Inflammatory macrophage treated with lipopolysaccharide for 4 hours (primary cell): ENCODE data around the gene CDC25B.
"Not testable (repeated sequence)": the region's sequence is repeated elsewhere in the genome, so short reads cannot be mapped to it uniquely, and the experiment has no call there.

ENCODE experiments used
- DNase-seq: peaks from one replicate; pipeline ENCODE4 v3.0.0-alpha.2; 2020

CDC25B gene

DNA sequence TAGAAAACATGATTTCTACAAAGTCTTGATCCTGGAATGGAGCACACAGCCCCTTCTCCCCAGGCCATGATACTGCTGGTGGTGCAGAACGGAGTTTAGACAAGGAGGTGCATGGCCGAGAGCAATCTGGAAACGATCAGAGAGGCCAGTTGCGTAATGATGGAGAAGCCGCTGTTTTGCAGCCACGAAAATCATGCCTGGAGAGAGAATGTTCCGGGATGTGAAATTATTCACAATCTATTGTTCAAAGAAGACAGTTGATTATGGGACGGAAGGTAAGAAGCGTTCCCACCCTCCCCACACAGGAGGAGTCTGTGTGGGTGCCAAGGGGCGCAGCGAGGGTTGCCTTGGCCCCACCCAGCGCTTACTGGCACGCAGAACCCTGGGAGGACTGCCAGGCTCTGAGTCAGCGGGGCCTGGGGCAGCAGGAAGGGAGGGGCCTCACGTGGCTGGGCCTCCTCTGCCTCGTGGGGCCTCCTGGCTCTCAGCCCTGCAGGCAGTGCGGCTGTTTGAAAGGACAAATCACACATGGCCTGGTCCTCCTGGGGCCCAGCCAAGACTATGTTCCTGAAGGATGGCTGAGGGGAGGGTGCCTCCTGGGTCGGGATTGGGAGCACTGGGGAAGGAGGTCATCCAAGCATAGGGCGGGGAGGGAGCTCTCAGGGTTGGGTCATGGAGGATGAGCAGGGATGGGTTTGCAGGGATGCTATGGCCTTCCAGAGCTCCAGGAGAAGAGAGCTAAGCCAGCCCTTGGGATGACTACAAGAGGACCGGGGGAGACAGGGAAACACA, 15.6 kb downstream of the CDC25B start:
- peak; percentile 94 for DNase-seq

- DNase-seq: no peak
Observed at GRCh38 chr20:3812259-3812681, 16.2 kb downstream of the CDC25B start.

DNA sequence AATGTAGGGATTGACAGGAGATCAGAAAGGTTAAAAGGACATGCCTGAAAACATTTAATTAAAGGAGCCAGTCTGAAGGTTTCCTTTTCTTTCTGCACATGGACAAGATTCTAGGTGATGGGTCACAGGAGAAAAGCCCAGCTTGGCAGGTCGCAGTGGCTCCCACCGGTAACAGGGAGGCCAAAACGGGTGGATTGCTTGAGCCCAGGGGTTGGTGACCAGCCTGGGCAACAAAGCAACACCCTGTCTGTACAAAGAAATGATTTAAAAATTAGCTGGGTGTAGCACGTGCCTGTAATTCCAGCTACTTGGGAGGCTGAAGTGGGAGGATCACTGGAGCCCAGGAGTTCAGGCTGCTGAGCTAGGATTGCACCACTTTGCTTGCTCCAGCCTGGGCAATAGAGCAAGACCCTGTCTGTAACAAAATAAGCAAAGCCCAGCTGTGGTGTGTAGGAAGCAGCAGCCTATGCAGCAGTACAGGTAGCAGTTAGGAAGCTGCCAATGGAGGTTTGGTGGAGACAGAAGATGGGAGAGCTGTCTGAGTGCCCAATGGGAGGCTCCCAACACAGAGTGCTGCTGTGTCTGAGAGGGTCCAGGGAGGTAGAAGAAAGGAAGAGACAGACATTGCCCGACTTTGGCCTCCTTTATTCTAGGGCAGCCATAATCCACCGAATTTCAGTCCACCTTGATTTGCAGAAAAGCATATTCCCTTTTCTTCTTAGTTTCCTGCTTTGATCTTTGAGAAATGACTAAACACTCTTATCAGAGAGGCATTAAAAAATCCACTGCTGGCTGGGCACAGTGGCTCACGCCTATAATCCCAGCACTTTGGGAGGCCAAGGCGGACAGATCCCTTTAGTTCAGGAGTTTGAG, 17.1 kb downstream of the CDC25B start:
- DNase-seq: no peak

DNA sequence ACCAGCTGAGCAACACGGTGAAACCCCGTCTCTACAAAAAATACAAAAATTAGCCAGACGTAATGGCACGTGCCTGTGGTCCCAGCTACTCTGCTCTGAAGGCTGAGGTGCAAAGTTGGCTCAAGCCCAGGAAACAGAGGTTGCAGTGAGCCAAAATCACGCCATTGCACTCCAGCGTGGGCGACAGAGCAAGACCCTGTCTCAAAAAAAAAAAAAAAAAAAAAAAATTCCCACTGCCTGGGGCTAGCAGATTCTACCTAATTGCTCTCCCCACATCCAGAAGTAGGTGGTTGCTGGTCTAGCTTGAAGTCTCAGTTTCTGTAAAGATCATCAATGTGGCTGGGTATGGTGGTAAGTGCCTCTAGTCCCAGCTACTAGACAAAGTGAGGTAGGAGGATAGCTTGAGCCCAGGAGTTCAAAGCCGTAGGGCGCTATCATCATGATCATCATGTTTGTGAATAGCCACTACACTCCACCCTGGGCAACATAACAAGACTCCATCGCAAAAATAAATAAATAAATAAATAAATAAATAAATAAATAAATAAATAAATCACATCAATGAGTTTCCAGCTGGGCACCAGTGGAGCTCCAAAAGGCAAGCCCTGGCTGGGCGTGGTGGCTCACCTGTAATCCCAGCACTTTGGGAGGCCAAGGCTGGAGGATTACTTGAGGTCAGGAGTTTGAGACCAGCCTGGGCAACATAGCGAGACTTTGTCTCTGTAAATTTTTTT, 17.9 kb downstream of the CDC25B start:
- DNase-seq: no peak

GRCh38 chr20:3814928-3815495, 18.9 kb downstream of the CDC25B start:
- DNase-seq: no peak

GRCh38 chr20:3815703-3816315, 19.7 kb downstream of the CDC25B start:
- no peak for DNase-seq

- DNase-seq: peak; percentile 78
Observed at GRCh38 chr20:3818155-3819151, 22.3 kb downstream of the CDC25B start.

DNA sequence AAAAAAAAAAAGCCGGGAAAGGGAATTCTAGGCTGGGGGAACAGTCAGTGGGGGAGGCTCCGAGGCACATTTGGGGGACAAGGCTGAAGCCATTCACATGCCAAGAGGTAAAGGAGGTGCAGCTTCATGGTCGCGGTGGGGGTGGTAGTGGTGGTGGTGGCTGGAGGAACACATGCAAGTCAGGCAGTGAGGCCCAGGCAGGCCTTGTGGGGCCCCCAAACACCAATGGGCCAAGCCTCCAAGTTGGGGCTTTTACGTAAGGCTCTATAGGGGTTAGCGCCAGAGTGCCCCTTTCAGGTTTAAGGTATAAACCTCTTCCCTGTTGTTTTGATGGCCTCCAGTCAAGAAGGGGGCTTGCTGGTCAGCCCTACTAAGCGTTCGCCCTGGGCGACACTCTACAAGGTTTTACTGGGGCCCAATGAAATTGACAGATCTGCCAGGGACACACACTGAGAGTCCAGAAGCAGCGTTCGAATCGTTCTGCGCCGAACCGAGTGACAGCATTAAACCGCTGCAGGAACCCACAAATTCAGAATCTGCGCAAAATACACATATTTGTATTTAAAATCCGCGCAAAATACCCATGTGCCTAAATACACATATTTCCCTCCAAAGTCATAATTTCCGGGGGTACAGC, 23.4 kb downstream of the CDC25B start:
- no peak for DNase-seq

DNA sequence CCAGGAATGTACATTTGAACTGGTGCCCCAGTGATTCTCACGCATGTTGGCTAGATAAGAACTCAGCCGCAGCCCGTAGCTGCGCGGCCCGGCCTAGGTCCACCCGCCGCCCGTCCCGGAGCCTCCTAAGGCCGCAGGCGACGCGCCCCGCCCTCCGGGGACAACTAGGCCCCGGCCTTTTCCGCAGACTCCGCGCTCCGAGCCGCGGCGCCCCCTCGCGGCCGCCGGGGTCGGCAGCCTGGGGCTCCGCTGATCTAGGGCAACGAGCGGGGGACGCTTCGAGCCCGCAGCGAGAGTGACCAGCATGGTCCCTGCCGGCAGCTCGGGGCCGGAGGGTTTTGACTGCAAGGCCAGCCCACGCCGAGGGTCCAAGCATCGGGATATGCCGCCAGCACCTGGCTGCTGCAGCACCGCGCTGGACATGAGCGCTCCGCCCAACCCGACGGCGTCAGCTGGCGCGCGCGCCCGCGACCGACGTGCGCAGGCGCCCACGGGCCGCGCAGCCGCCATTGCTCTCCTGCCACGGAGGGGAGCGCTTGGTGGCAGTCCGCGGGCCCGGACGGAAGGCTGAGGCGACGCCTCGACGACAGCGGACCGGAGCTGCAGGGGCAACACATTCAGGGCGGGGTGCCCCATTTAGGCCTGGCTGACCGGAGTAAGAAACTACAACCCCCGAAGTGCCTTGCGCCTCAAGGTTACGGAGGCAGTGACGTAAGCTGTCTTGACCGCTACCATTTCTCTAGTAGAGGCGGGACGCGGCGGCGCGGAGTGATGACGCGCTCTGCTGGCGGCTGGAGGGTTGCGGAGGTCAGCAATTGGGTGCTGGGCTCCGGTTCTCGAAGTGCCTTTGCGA, 24.2 kb downstream of the CDC25B start, which contains the start of gene AP5S1:
Gene AP5S1, plus strand, starts transcription at position 500 of the 853 bp plus-strand sequence. CDS start 1,571 bp downstream, outside the sequence.
- DNase-seq: peak; percentile 98

DNA sequence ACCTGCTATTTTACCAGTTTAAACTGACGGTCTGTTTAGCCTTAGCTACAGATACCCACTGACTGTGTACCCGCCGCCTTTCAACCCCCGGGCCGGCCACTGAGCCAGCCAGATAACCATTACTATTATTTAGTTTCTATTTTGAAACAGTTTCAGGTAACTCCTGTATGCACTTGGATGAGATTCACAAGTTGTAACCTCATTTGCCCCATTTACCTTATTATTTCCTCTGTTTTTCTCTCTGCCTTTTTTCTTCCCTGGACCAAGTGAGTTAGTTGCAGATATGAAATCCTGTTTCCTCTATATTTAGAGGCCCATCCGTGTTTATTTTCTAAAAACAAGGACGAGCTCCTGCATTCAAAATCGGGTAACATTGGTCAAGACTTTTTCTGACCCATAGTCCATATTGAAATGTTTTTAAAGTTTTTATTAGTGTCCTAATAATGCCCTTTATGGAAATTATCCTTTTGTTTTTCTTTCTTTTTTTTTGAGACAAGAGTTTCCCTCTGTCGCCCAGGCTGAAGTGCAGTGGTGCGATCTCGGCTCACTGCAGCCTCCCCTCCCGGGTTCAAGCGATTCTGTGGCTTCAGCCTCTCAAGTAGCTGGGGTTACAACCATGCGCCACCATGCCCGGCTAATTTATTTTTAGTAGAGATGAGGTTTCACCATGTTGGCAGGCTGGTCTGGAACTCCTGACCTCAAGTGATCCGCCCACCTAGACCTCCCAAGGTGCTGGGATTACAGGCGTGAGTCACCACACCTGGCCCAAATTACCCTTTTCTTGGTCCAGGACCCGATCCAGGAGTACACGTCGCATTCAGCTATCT, 25.0 kb downstream of the CDC25B start:
- no peak for DNase-seq

DNA sequence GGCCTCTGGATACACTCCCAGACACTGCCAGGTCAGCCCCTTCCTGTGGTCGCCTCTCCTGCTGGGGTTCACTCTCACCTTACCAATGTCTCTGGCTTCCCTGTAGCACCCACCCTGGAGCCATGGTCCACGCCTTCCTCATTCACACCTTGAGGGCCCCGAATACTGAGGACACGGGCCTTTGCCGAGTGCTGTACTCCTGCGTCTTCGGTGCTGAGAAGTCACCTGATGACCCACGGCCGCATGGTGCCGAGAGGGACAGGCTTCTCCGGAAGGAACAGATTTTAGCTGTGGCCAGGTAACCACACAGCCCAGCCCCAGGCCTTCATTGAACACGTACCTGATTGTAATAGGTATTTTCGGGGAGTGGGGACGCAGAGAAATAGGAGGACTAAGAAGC, 25.9 kb downstream of the CDC25B start:
- DNase-seq: no peak

DNA sequence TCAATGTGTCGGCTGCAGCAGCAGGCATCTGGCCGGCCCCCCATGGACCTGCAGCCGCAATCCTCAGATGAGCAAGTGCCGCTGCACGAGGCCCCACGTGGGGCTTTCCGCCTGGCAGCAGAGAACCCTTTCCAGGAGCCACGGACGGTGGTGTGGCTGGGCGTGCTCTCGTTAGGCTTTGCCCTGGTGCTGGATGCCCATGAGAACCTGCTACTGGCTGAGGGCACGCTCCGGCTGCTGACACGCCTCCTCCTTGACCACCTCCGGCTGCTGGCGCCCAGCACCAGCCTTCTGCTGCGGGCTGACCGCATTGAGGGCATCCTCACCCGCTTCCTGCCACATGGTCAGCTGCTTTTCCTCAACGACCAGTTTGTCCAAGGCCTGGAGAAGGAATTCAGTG, 27.8 kb downstream of the CDC25B start:
- DNase-seq: no peak

GRCh38 chr20:3825526-3825925, 29.4 kb downstream of the CDC25B start:
- DNase-seq: no peak

DNA sequence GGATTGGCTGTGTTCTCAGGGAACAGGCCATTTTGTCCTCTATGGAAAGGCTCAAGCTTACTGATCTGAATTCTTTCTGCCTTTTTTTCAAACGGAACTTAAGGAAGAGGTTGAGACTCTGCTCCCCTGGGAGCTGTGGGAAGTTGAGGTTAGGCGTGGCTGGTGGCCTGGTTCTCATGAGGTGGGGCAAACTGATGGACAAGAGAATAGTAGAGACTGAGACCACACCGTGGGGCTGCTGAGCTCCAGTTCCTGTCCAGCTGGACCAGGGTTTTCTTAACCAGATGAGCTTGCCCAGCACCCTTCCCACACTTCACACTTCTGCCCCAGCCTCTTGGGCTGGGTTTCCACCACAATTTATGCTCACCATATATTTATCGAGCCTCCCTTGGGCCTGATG, 30.3 kb downstream of the CDC25B start:
- no peak for DNase-seq

- DNase-seq: no peak
Observed at GRCh38 chr20:3828798-3829197, 32.7 kb downstream of the CDC25B start.

DNA sequence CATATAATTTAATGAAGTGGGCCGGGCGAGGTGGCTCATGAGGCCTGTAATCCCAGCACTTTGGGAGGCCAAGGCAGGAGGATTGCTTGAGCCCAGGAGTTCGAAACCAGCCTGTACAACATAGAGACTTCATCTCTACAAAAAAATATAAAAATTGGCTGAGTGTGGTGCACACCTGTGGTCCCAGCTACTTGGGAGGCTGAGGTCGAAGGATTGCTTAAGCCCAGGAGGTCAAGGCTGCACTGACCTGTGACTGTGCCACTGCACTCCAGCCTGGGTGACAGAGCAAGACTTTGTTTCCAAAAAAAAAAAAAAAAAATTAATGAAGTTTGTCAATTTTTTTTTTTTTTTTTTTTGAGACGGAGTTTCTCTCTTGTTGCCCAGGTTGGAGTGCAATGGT, 33.8 kb downstream of the CDC25B start:
- not testable (repeated sequence) for DNase-seq

GRCh38 chr20:3836132-3836531, 40.0 kb downstream of the CDC25B start:
- no peak for DNase-seq

- DNase-seq: no peak
Observed at GRCh38 chr20:3839328-3839727, 43.2 kb downstream of the CDC25B start.

DNA sequence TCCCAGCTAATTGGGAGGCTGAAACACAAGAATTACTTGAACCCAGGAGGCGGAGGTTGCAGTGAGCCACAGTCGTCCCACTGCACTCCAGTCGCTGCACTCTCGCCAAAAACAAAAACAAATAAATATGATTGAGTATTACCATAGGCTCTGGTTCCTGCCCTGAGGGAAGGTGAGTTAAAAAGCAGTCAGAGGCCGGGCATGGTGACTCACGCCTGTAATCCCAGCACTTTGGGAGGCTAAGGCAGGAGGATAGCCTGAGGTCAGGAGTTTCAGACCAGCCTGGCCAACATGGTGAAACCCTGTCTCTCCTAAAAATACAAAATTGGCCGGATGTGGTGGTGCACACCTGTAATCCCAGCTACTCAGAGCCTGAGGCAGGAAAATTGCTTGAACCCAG, 44.1 kb downstream of the CDC25B start:
- DNase-seq: not testable (repeated sequence)
